Hematopoietic multipotent progenitor cell treated with erythropoietin and hydrocortisone succinate and interleukin-3 and kit ligand, for 8 days (in vitro differentiated cells): Measurements from ENCODE around the gene MPDU1.
A peak's percentile ranks its signal among the peaks of the same experiment; 100 is the strongest.
"Not testable (repeated sequence)": the region's sequence is repeated elsewhere in the genome, so short reads cannot be mapped to it uniquely, and the experiment has no call there.

Source experiments
- DNase-seq: peaks from one replicate; pipeline ENCODE4 v3.0.0-alpha.2; 2015

The MPDU1 gene

DNA sequence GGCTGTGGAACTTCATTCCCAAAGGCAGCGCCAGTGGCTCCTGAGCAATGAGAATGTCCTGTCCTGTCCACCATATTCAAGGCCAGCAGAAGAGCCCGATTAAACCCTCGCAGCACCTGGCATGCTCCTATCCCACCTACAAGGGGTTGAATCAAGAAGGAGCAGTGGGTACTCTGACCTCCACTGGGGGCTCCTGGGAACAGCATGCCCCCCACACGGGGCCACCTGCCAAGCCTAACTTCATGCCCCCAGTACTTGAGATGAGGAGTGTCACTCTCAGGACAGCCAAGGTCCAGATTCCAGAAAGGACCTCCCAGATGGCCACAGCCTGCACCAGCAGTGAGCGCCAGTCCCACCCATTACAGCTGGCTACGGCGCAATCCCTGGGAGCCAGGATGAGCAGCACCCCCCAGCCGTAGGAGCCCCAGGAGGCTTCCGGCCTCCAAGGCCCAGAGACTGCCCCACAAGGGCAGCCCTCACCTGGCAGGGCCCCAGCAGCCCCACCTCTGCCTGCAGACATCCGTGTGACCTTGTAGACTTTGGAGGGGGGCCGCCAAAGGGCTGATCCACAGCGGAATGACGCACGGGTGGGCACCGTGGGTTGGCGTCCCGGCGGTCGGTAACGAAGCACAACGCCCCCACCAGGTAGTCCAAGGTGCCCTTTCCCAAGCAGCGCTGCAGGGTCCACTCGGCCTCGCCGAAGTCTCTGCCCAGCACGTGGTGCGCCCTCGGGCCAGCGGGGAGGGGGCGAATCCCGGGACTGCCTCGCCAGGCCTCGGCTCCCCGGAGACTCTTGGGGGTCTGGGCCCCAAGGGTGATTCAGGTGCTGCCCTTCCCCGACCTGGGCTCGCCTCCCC, 1.0 kb upstream of the MPDU1 start:
- DNase-seq = no peak

DNA sequence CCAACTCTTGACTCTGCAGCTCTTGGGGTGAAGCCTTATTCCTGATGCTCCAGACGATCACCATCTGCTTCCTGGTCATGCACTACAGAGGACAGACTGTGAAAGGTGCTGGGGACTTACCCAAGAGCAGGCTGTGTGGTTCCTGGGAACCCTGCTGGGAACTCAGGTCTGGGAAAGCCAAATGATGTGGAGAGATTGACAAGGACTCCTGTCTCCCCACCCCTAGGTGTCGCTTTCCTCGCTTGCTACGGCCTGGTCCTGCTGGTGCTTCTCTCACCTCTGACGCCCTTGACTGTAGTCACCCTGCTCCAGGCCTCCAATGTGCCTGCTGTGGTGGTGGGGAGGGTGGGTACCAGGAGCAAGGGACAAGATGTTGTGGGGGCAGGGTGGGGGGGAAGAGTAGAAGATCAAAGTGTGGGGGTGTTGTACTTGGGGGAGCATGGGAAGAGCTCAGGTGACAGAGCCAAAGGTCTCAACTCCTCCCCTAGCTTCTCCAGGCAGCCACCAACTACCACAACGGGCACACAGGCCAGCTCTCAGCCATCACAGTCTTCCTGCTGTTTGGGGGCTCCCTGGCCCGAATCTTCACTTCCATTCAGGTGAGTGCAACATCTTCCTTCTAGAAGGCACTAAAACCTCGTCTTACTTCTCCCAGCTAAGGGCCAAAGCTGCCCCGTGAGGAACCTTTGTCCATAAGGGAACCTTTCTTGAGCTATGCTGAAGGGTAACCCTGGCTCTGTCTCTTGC, 3.2 kb downstream of the MPDU1 start:
- DNase-seq = peak; percentile 61

DNA sequence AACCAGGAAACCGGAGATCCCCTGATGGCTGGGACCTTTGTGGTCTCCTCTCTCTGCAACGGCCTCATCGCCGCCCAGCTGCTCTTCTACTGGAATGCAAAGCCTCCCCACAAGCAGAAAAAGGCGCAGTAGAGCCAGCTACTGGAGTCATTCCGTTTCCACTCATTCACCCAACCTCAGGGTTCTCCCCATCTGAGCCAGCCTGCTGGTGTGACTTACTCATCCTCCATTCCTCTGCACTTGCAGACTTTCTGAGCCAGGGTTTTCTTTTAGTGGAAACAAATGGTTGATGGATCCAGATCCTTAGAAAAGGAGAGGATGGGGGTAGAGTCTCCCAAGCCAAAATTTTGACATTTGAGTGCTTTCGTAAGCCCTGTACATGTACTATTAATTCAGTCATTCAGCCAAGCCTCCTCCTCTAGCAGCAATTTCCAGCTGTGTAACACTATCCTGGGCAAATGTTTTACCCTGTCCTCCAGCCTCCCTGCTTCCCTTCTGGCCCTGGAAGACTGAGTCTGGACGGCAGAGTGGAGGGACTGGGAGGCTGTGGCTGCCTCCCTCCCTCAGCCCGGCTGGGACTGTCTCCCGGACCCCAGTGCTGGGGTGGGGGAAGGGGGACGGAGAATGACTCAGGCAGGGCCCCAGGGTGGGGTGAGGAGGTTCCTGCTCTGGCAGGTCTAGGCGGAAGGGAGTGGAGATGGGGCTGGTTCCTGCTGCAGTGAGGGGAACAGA, 3.9 kb downstream of the MPDU1 start:
- DNase-seq = peak; percentile 51

DNA sequence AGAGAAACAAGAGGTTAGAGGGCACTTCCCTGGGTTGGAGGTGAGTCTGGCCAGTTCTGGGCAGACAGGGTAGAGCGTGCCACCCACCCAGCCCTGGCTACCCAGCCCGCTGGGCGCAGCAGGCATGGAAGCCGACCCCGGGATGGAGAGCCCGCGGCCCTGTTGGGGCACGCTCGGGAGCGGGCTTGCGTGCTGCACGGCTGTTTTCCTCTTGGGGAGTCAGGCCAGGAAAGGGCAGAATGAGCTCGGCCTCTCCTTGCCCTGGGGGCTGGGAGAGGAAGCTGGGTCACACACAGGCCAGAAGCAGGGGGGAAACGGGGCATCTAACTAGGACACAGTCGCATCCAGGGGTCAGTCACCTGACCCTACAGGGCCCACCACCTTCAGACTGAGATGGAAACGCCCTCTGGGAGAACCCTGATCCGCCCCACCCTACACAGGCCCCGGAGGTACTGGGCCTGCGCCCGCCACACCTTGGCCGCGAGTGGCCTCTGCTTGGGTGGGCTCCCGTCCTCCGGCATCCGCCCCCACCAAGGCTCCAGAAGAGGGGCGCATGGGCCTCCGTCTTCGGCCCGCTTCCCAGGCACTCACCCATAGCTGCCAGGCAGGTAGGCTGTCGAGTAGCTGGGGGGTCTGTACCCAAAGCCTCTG, 5.0 kb downstream of the MPDU1 start:
- no peak for DNase-seq

DNA sequence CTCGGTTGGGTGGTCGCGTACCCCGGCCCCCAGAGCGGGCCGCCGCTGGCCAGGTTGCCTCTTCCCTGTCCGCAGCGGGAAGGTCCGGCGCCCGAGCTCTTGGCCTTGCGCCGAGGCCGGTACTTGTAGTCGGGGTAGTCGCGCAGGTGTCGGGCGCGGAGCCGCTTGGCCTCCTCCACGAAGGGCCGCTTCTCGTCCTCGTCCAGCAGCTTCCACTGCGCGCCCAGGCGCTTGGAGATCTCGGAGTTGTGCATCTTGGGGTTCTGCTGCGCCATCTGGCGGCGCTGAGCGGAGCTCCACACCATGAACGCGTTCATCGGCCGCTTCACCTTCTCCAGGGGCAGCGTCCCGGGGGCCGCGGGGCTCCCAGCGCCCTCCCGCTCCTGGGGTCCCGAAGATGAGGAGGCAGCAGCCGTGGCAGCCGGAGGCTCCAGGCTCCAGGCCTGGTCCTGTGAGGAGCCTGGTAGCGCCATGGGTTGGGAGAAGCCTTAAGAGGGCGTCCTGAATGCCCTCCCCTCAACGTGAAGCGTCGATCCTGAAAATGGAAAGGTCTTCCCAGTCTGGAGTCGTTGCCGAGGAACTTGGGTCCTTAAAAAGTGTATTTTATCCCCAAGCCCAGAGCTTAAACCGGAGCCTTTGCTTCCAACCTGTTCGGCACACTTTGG, 5.7 kb downstream of the MPDU1 start:
- peak; percentile 85 for DNase-seq

DNA sequence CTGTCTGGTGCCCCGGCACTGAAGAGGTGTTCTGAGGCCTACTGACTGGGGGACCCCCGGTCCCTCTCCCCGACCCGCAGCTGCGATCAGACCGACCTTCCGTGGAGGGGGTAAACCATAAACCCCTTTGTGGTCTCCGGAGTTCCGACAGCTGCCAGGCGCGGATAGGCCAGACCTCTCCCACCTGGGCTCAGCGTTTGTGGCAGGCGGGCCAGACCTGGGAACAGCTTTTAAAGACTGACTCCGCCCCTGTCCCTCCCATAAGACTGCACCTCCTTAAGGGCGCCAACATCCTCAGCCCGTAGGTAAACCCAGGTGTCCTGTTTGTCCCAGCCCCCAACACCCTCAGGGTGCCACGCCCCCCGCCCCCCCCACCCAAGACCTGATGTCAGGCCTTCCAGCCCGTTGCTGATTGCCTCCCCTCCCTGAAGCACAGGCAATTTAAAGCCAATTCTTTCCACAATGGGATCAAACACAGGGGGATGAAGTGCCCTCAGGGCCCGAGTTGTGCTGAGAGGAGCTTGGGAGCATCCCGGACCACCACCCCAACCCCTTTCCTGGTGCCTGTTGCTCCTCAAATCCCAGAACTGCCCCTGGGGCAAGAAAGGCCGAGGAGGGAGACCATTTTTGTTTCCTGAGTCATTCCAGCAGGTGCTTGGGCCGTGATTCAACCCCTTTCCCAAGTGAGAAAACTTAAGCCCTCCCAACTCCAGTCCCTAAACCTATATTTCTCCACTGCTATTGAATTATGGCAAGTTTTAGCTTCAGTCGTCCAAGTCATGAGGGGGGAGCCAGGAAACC, 6.4 kb downstream of the MPDU1 start, which contains the start of gene SOX15:
SOX15 (minus strand) TSS at position 204 of the 801 bp plus-strand sequence. CDS start 418 bp downstream, outside the sequence.
- DNase-seq = no peak

DNA sequence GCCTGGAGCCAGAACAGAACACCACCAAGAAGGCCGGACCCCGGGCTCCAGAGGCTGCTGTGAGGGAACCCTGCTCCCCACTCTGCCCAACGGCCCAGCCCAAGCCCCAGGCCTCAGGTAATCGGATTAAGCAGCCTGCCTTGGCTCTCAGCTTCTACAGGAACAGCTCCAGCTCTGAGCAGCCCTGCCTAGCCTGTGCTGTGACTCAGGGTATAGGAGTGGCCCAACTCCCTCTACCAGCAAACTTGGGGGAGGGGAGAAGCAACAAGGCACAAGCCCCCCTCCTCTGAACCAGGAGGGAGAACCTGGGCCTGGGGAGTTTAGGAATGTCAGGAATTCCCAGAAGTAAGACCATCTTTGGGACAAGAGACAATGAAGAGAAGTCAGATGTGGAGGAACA, 7.1 kb downstream of the MPDU1 start:
- no peak for DNase-seq

DNA sequence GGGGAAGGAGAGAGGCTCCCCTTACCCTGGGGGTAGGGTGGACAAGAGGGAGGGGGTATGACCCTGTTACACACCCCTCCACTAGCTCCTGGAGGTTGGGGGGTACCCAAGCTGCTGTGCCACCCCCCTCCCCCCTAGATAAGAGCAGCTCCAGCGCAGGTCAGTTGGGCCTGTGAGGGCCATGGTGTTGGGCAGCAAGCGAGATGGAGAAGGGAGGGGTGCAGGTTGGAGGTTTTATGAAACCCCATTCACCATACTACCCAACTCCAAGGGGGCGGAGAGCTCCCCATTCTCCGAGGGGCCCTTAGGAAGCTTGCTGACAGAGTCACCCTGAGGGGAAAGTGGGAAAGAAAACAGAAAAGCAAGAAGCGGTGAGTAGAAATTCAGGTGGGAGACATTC, 7.9 kb downstream of the MPDU1 start:
- no peak for DNase-seq

DNA sequence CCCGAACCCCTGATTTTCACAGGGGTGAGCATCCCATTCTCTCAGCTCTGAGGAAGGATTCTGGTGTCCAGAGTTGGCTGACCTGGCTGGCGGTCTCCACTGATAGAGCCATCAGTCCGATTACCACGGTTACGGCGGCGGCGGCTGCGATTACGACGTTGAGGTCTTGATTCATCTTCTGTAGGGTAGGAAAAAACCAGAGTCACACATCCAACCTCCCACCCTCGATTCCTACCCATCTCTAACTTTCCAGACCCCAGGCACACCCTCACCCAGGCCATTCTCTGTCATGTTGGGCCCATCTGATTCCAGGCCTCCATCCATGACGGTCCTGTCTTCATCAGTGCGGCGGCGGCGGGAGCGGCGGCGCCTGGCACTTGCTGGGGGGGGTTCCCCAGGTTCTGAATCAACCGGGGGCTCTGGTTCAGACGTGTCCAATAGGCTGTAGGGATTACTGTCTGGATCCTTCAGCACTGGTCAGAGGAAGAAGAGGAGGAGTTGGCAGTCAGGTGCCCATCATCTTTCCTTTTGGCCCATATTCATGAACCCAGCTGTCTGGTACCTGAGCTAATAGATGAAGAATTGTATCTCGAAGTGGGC, 8.9 kb downstream of the MPDU1 start:
- DNase-seq = no peak

DNA sequence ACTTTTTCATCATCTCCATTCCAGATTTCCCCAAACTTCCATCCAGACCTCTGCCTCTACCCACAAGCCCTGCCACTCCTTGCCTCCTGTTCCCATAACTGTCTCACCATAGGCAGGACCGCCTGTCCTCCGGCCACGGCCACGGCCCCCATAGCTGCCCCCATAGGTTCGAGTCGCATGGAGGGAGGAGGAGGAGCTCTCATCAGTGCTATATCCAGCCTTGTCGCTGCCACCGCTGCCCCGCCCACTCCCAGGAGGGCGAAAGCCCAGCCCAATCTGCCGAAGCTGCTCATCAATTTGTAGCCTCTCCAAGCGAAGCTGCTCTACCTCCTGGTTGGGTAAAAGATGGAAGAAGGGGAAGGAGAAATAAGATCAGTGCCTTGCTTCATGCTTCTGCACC, 9.6 kb downstream of the MPDU1 start:
- DNase-seq = no peak

DNA sequence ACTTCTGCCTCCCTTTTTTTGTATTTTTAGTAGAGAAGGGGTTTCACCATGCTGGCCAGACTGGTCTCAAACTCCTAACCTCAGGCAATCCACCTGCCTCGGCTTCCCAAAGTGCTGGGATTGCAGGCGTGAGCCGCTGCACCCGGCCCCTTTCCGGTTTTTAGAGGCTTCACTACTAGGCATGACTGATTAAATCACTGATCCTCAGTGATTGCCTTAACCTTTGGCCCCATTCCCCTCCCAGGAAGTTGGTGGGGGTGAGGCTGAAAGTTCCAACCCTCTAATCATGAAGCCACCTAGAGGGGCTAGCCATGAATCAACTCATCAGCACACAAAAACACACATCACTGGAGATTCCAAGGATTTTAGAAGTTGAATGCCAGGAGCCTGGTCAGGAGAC, 13.9 kb downstream of the MPDU1 start:
- DNase-seq = not testable (repeated sequence)

DNA sequence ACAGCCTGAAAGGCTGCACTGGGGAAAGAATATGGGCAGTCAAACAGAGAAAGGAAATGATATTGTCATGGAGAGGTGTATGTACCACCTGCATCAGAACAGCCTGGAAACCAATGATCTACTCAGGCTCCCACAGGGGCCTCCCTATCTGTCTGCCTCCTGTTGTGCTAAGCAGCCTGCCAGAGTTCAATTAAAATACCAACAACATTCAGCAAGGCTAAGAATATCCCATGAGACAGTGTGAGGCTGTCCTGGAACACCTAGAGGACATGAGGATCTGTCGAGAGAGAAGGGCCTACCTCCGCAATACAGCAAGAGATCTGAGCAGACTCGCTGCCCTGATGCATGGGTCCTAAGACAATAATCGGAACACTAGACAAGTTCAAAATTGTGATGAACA, 22.6 kb downstream of the MPDU1 start:
- no peak for DNase-seq

DNA sequence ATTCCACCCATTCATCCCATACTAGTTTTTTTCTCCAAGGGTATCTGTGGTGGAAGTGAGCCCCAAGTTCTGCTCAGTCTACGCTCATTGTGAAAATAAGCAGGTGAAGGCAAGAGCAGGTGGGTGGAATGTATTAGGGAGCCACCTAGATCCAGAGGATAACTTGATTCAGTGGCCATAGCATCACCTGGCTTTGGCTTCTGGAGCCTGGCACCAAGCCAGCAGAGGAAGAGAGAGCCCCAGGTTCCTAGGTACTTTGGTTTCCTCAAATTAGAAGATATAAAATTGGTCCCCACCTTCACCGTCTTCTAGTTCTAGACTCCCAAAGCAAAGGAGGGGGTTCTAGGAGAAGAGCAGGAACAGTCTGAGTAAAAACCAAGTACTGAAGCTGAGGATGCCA, 27.0 kb downstream of the MPDU1 start:
- DNase-seq = no peak

DNA sequence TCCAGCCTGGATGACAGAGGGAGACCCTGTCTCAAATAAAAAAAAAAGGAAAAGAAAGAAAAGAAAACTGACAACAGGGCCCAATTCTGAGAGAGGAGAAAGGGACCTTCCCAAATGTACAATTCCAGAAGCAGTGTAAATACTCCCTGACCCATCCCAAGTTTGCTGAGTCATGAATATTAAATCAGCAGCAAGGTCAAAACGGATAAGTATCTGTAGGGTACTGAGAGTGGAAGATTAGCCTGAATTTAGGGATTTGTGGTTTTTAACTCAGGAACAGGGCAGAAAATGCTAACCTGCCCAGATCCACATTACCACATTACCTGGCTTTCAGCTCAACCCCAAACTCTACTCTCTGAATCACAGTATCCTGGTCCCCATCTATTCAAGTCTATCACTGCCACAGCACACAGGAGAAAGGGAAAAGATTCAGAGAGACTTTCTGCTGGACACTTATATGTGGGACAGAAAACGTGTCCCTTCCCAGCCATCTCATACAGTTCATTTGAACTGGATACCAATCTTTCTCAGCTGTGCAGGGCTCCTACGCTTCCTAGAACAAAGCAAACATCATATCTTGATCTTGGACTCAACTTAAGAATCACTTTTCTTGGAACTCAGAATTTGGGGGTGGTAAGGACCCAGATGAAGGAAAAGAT, 28.1 kb downstream of the MPDU1 start:
- no peak for DNase-seq

DNA sequence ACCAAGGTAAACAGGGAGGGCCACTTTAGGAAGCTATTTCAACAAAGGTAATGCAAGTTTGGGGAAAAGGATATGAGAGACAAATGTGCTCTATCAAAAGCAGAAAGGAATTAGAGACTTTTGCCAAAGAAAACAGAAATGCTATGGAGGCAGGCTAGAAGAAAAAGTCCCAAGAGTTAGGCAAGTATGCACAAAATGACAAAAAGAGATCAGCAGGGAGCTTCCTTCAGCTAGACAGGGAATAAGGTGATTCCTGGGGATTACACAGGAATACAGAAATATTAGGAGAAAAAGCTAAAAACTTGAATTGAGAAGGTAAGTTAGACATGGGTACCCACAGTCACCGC, 28.6 kb downstream of the MPDU1 start:
- DNase-seq = no peak

DNA sequence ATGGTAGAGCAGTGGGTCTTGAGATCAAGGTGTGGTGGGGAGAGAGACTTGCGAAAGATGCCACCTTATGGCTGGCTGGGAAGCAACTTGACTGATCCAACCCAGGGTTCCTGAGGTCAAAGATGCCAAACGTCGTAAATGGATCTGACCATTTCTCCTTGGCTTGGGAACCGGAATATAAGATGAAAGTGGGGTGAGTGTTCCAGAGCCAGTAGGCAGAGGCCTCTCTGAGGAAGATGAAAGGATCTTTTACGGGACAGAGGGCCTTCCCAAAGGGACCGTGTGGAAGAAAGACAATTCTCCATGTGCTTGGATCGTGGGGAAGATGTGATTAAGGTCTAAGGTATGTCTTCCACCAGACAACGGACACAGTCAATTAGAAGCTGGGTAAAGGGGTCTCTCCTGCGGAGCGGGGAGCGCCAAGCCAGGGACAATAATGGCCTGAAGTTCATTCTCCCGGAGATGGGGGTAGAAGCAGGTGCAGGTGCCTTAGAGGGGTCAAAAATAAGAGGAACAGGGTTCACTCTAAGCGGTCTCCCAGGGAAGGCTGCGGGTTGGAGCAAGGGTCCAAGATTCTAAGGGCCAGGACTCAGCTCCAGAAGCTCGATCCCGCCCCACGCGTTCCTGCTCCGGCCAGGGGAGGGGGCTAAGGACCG, 30.2 kb downstream of the MPDU1 start:
- no peak for DNase-seq

DNA sequence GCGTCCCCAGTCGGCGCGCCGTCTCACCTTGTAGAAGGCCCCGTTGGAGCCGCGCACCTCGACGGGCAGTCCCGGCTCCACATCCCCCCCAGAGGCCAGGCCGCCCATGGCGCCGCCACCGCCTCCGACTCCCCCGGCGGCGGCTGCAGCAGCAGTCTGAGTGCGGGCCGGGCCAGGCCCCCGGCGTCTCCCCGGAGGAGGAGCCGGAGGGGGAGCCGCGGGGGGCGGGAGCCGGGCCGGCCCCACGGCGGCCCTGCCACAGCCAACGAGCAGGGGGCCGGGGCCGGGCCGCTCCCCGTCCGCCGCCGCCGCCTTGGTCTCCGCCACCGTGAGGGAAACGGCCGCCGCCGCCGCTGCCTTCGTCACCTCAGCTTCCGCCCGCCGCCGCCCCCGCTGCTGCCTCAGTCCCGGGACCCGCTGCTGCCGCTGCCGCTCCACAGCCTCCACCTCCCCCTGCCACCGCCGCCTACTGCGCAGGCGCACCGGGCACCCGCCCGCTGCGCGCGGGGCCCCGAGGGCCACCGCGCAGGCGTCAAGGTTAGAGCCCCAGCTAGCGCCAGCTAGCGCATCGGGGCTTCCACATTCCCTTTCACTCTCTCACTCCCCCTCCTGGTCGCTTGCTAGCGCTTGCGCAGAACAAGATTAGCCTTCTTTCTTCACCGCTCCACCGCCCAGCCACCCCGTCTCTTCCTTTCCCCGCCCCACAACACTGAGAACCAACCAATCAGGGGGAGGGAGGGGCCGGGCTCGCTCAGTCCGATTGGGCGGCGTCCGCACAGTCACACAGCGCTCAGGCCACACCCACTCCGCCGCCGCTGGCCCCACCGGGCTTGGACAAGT, 31.0 kb downstream of the MPDU1 start, which contains the start of gene FXR2:
FXR2 (minus strand) TSS at position 473 of the 840 bp plus-strand sequence; CDS start at position 108, 365 bp downstream.
- DNase-seq = peak; percentile 100

DNA sequence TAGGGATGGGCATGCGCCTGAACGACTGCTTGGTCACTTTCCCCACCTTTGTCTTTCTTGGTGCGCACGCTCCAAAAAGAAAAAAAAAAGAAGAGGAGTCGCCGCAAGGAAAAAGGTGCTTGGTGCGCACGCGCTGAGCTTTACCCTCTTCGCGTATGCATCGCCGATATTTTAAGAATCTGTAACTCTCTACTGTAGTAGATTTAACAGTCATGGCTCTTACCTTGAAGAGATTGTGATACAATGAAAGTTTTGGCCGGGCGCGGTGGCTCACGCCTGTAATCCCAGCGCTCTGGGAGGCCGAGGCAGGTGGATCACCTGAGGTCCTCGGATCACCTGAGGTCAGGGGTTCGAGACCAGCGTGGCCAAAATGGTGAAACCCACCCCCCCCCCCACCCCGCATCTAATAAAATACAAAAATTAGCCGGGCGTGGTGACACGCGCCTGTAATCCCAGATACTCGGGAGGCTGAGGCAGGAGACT, 31.7 kb downstream of the MPDU1 start:
- no peak for DNase-seq

DNA sequence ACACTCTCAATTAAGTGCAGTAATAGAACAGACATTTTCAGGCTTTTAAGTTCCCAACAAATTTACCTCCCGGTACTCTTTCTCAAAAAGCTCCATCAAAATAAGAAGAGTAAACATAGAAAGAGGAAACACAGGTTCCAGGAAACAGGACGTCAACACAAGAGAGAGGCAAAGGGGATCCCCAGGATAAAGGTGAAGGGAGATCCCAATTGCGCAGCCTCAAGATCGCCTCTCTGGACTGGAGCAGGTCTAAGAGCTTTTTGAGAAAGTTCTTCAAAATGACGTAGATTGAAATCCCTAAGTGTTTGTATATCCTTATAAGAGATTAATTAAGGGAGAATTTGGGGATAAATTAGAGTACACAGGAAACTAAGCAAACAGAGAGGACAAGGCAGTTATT, 35.0 kb downstream of the MPDU1 start:
- no peak for DNase-seq
